Body of pancreas (tissue), 4 donors: ENCODE data around the gene KIF26A. TPM values are rescaled to one million over a fixed set of nuclear protein-coding genes. Genes with fewer than 3 reads are reported as not detected.

ENCODE experiments used
- ATAC-seq: fragments of 150-250 bp; one replicate; pipeline ENCODE4 v1.9.1; 2016
- DNase-seq, 4 donors: peaks; one replicate each; pipeline ENCODE4 v3.0.0-alpha.2; 2019
- H3K27ac ChIP-seq, 4 donors: fragments of 200-600 bp; sonication (generic); 1 replicate in 3 of 4; 2 replicates in 1 of 4; pipeline versions ENCODE4 v1.5.1 to v1.6.1; 2016 to 2019; ENCODE audit warnings: mild to moderate bottlenecking in 1 of 4, mixed read lengths in 1 of 4, moderate library complexity in 1 of 4
- H3K27me3 ChIP-seq, 2 donors: fragments of 200-600 bp; sonication (generic); one replicate each; pipeline ENCODE4 v1.6.0; 2016; ENCODE audit warnings: mild to moderate bottlenecking in 1 of 2
- H3K36me3 ChIP-seq, 2 donors: fragments of 200-600 bp; sonication (generic); replicated peaks in 1 of 2; 2 replicates each; pipeline ENCODE4 v1.5.1; 2016; ENCODE audit warnings: low read depth in 2 of 2; ENCODE audit not compliant: insufficient read depth in 1 of 2
- H3K4me1 ChIP-seq: fragments of 200-600 bp; sonication (generic); one replicate; pipeline ENCODE4 v1.6.0; 2016
- H3K4me3 ChIP-seq, 2 donors: fragments of 200-600 bp; sonication (generic); 1 replicate in 1 of 2; 2 replicates in 1 of 2; pipeline ENCODE4 v1.5.1; 2016 to 2019
- H3K9me3 ChIP-seq, 3 donors: fragments of 200-600 bp; sonication (generic); 1 replicate in 2 of 3; 2 replicates in 1 of 3; pipeline ENCODE4 v1.5.1; 2016
- CTCF ChIP-seq, 7 experiments: fragments of 450-650 bp in 4 of 7; fragments of 200-600 bp in 3 of 7; sonication (generic) in 3 of 7; IDR thresholded peaks; one replicate each; pipeline ENCODE4 v1.5.1; 2016 to 2019; ENCODE audit warnings: antibody characterized with exemption in 7 of 7
- POLR2A ChIP-seq, 3 donors: fragments of 450-650 bp; IDR thresholded peaks; one replicate each; pipeline ENCODE4 v1.6.1; 2016; ENCODE audit warnings: antibody characterized with exemption in 3 of 3, mild to moderate bottlenecking in 2 of 3
- WGBS, 2 donors: methylation state at CpG; one replicate each; pipeline ENCODE4 v1.1.5; 2017; 5-methylcytosine and 5-hydroxymethylcytosine counted together
- intact Hi-C: fragments of 100-400 bp; cut with DNase I; formaldehyde crosslinking; loops from one replicate; pipeline ENCODE4 v1.15.1; 2023
- total RNA-seq, 2 donors: library from RNA; depleted of rRNA; stranded (reverse); fragments of >200 nt; gene quantifications; one replicate each; pipeline ENCODE4 v1.1.0, GENCODE V29; 2016

Gene KIF26A
- total RNA-seq, 2 donors from 2014 or later, result 14.8 to 17.1 TPM

GRCh38 chr14:104200106-104200505, 61.7 kb downstream of the KIF26A start:
- ATAC-seq, result no peak
- Histone ChIP-seq H3K27me3 (no peaks in the 10 kb centered on the region), H3K9me3 (no peaks in the 10 kb centered on the region), H3K4me3 (no peak overlapping the region), H3K36me3 (no peaks in the 10 kb centered on the region), H3K4me1 (peaks cover 13% of the 10 kb centered on the region), H3K27ac (no peak overlapping the region)
- DNase-seq, result no peak
- no peak for TF ChIP-seq CTCF (IDR thresholded peaks at IDR 0.05)
- no peak for TF ChIP-seq POLR2A (IDR thresholded peaks at IDR 0.05)
- 79 to 100% methylated on average over 3 to 14 of the region's 14 CpGs for WGBS, 2 donors
- intact Hi-C loops, result no loop called here

- Histone ChIP-seq H3K9me3 (no peaks in the 10 kb centered on the region), H3K36me3 (no peaks in the 10 kb centered on the region), H3K27me3 (no peaks in the 10 kb centered on the region), H3K4me1 (peaks cover 13% of the 10 kb centered on the region), H3K4me3 (no peak overlapping the region), H3K27ac (no peak overlapping the region)
- DNase-seq, result no peak
- intact Hi-C loops, result no loop called here
- no peak for ATAC-seq
- WGBS, 2 donors, result 51 to 94% methylated on average over 3 to 8 of the region's 10 CpGs
- TF ChIP-seq POLR2A (IDR thresholded peaks at IDR 0.05), result no peak
- TF ChIP-seq CTCF (IDR thresholded peaks at IDR 0.05), result no peak
These were observed 62.2 kb downstream of the KIF26A start for GRCh38 chr14:104200591-104200990.

- Histone ChIP-seq H3K27me3 (no peaks in the 10 kb centered on the region), H3K36me3 (no peaks in the 10 kb centered on the region), H3K4me1 (peaks cover 13% of the 10 kb centered on the region), H3K4me3 (no peak overlapping the region), H3K27ac (no peak overlapping the region), H3K9me3 (no peaks in the 10 kb centered on the region)
- WGBS, 2 donors, result 86% methylated on average over 12 of the region's 13 CpGs; no CpG with 5 or more reads in 1 of the 2 donors
- TF ChIP-seq POLR2A (IDR thresholded peaks at IDR 0.05) (no peak), CTCF (IDR thresholded peaks at IDR 0.05) (no peak)
- intact Hi-C loops, result no loop called here
- DNase-seq (no peak), ATAC-seq (no peak)
These were observed 62.7 kb downstream of the KIF26A start for GRCh38 chr14:104201063-104201462.

- no peak for TF ChIP-seq CTCF (IDR thresholded peaks at IDR 0.05)
- no peak for TF ChIP-seq POLR2A (IDR thresholded peaks at IDR 0.05)
These were observed 63.1 kb downstream of the KIF26A start for GRCh38 chr14:104201496-104201895.

GRCh38 chr14:104202259-104203070, 64.1 kb downstream of the KIF26A start:
- Histone ChIP-seq H3K4me3 (no peak overlapping the region), H3K27me3 (no peaks in the 10 kb centered on the region), H3K27ac (peak overlapping the region in 1 of 4 donors; percentile 8), H3K4me1 (peaks cover 13% of the 10 kb centered on the region), H3K9me3 (no peaks in the 10 kb centered on the region), H3K36me3 (no peaks in the 10 kb centered on the region)
- 31 to 35% methylated on average over 19 to 27 of the region's 27 CpGs for WGBS, 2 donors
- DNase-seq (peak; percentile 70 to 89 (median 82)), ATAC-seq (peak; percentile 70)
- TF ChIP-seq POLR2A (IDR thresholded peaks at IDR 0.05), result no peak
- TF ChIP-seq CTCF (IDR thresholded peaks at IDR 0.05), result no peak
- intact Hi-C loops, result no loop called here

More at GRCh38 chr14:104201496-104201895, 63.1 kb downstream of the KIF26A start:
- Histone ChIP-seq H3K4me3 (no peak overlapping the region), H3K27ac (no peak overlapping the region), H3K27me3 (no peaks in the 10 kb centered on the region), H3K36me3 (no peaks in the 10 kb centered on the region), H3K4me1 (peaks cover 13% of the 10 kb centered on the region), H3K9me3 (no peaks in the 10 kb centered on the region)
- WGBS, 2 donors, result 80 to 81% methylated on average over 8 to 9 of the region's 9 CpGs
- intact Hi-C loops, result no loop called here
- ATAC-seq (no peak), DNase-seq (no peak)
